ENCODE results near the gene PELI3. TPM values are rescaled to one million over a fixed set of nuclear protein-coding genes. Genes with fewer than 3 reads are reported as not detected.

The PELI3 gene
- total RNA-seq, 1 donor from 2014 or later, result 5.0 TPM

- DNase-seq, result peak; percentile 66
Measured at GRCh38 chr11:66510271-66510989, 43.7 kb downstream of the PELI3 start, which contains the start of gene BBS1. Gene BBS1 (plus strand): TSS chr11:66510635. CDS start chr11:66510660, 25 bp downstream.

- DNase-seq, result no peak
Measured at GRCh38 chr11:66510990-66511339, 44.3 kb downstream of the PELI3 start.

- no peak for DNase-seq
Measured at GRCh38 chr11:66523611-66524010, 56.9 kb downstream of the PELI3 start.

GRCh38 chr11:66524304-66525040 is 57.8 kb downstream of the PELI3 start:
- DNase-seq, result no peak

Small RNAs within 50 kb of the gene (small RNA-seq; reads per million reads assigned to genes)
- gene RF00416 (ENCODE audit: low replicate concordance), result not detected

Other genes starting within 250 kb of the PELI3 start
- 9.8 TPM for gene KLC2, start 209.2 kb upstream of the PELI3 start, total RNA-seq
- gene RAB1B, start 198.3 kb upstream of the PELI3 start, total RNA-seq, result 33.6 TPM
- 0.59 TPM for gene CNIH2, start 188.7 kb upstream of the PELI3 start, total RNA-seq
- gene YIF1A, start 177.8 kb upstream of the PELI3 start, total RNA-seq, result 49.7 TPM
- gene TMEM151A, start 175.0 kb upstream of the PELI3 start, total RNA-seq, result not detected
- 31.2 TPM for gene CD248, start 149.9 kb upstream of the PELI3 start, total RNA-seq
- gene RIN1, start 130.5 kb upstream of the PELI3 start, total RNA-seq, result 3.6 TPM
- 14.6 TPM for gene BRMS1, start 121.8 kb upstream of the PELI3 start, total RNA-seq
- 16.0 TPM for gene B4GAT1, start 119.3 kb upstream of the PELI3 start, total RNA-seq
- 0.89 TPM for gene SLC29A2, start 95.1 kb upstream of the PELI3 start, total RNA-seq
- 2.7 TPM for gene NPAS4, start 45.9 kb upstream of the PELI3 start, total RNA-seq
- gene MRPL11, start 28.1 kb upstream of the PELI3 start, total RNA-seq, result 18.8 TPM
- 16.0 TPM for gene DPP3, start 13.5 kb downstream of the PELI3 start, total RNA-seq
- gene BBS1, start 43.7 kb downstream of the PELI3 start, total RNA-seq, result 25.0 TPM
- gene ZDHHC24, start 79.1 kb downstream of the PELI3 start, total RNA-seq, result 4.3 TPM
- 13.5 TPM for gene ACTN3, start 80.0 kb downstream of the PELI3 start, total RNA-seq
- gene CTSF, start 101.7 kb downstream of the PELI3 start, total RNA-seq, result 20.0 TPM
- gene CCDC87, start 126.2 kb downstream of the PELI3 start, total RNA-seq, result 0.10 TPM
- 21.0 TPM for gene CCS, start 126.3 kb downstream of the PELI3 start, total RNA-seq
- 33.3 TPM for gene RBM14, start 149.7 kb downstream of the PELI3 start, total RNA-seq
- gene RBM4, start 171.8 kb downstream of the PELI3 start, total RNA-seq, result 82.4 TPM
- gene RBM4B, start 211.0 kb downstream of the PELI3 start, total RNA-seq, result 21.5 TPM

Measured in skin of body (tissue), 3 donors.